ENCODE results near the gene SYCP2L.

Gene SYCP2L

DNA sequence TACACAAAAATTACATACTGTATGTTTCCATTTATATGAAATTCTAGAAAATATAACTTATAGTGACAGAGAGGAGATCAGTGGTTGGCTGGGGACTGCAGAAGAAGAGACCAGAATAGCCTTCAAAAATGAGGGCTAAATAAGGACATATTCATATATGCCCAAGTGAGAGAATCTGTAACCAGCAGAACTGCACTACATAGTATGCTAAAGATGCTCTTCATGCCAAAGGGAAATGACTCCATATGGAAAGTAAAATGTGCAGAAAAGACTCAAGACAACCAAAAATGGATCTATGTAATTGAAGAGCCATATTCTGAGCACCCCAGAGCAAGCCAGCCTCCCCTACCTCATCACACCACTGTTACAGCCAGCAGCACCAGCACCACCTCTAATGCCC is 128.2 kb downstream of the SYCP2L start:
- H3K27me3 ChIP-seq: peaks cover 8% of the 10 kb centered on the region
- H3K4me1 ChIP-seq: no peaks in the 10 kb centered on the region
- TF ChIP-seq CTCF (IDR thresholded peaks at IDR 0.05; ENCODE audit: low read depth, low read length): no peak
- no peak overlapping the region for H3K4me3 ChIP-seq (ENCODE audit: low read depth, low read length)
- no peaks in the 10 kb centered on the region for H3K36me3 ChIP-seq
- no peaks in the 10 kb centered on the region for H3K9me3 ChIP-seq
- DNase-seq: no peak

- H3K27me3 ChIP-seq: peaks cover 8% of the 10 kb centered on the region
- no peaks in the 10 kb centered on the region for H3K4me1 ChIP-seq
- H3K4me3 ChIP-seq (ENCODE audit: low read depth, low read length): no peak overlapping the region
- H3K9me3 ChIP-seq: no peaks in the 10 kb centered on the region
- no peaks in the 10 kb centered on the region for H3K36me3 ChIP-seq
- DNase-seq: no peak
- no peak for TF ChIP-seq CTCF (IDR thresholded peaks at IDR 0.05; ENCODE audit: low read depth, low read length)
Measured at GRCh38 chr6:11016452-11016851, 129.6 kb downstream of the SYCP2L start.

- no peak for DNase-seq
- H3K4me3 ChIP-seq (ENCODE audit: low read depth, low read length): no peak overlapping the region
- no peaks in the 10 kb centered on the region for H3K4me1 ChIP-seq
- H3K9me3 ChIP-seq: no peaks in the 10 kb centered on the region
- TF ChIP-seq CTCF (IDR thresholded peaks at IDR 0.05; ENCODE audit: low read depth, low read length): no peak
- H3K27me3 ChIP-seq: peaks cover 15% of the 10 kb centered on the region
- H3K36me3 ChIP-seq: no peaks in the 10 kb centered on the region
Measured at GRCh38 chr6:11017090-11017489, 130.2 kb downstream of the SYCP2L start.

DNA sequence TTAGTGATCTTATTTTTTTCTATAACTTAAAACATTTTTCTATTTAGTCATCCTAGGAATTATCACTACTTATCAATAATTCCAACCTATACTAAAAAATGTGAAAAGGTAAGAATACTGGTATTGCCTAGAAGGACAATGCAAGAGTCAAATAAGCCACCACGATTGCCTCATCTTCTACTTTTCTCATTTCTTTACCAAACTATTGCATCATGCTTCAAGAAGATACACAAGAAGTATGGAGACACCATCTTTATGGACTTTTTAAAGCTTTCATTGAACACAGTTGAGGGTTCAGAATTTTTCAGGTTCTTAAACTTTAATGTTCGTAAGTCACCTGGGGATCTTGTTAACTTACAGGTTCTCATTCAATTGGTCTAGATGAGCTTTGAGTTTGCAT is 131.4 kb downstream of the SYCP2L start:
- H3K27me3 ChIP-seq: peaks cover 16% of the 10 kb centered on the region
- no peaks in the 10 kb centered on the region for H3K36me3 ChIP-seq
- no peak for TF ChIP-seq CTCF (IDR thresholded peaks at IDR 0.05; ENCODE audit: low read depth, low read length)
- H3K4me1 ChIP-seq: no peaks in the 10 kb centered on the region
- DNase-seq: no peak
- no peaks in the 10 kb centered on the region for H3K9me3 ChIP-seq
- no peak overlapping the region for H3K4me3 ChIP-seq (ENCODE audit: low read depth, low read length)

DNA sequence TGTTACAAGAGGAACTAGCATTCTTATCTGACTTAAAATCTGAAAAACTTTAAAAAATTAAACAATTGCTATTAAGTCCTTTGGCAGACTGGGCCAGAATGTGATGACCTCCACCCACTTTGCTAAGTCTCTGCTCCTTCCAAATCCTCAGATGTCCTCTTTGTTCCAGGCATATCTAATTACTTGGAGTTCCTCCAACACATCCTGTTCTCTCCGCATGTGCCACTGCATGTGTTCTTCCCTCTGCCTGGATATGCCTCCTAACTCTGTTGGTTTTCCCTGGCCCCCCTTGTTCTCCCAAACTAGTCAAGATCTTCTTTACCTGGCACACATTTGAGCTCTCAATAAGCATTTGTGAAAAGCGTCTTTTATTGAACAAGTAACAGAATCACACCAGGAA is 134.2 kb downstream of the SYCP2L start:
- H3K27me3 ChIP-seq: peaks cover 30% of the 10 kb centered on the region
- H3K4me1 ChIP-seq: no peaks in the 10 kb centered on the region
- TF ChIP-seq CTCF (IDR thresholded peaks at IDR 0.05; ENCODE audit: low read depth, low read length): no peak
- H3K36me3 ChIP-seq: no peaks in the 10 kb centered on the region
- H3K9me3 ChIP-seq: no peaks in the 10 kb centered on the region
- no peak for DNase-seq
- no peak overlapping the region for H3K4me3 ChIP-seq (ENCODE audit: low read depth, low read length)

DNA sequence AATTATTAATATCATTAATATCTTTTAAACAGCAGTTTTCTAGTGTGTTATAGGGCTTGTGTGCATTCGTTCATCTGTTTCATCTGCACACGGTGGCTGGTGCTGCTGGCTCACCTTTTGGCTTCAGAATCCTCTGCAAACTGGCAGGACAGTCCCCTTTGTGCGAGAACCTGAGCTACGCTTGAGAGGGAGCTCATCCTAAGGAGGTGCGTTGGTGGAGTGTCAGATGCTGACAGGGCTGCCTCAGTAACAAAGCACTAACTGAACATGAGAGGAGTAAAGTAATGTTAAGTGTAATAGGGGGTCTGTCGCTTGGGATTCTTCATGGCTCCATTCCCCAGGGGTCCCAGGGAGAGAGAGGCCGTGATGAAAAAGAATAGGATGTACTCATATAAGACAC is 134.9 kb downstream of the SYCP2L start:
- DNase-seq: no peak
- Histone ChIP-seq H3K4me3 (ENCODE audit: low read depth, low read length) (no peak overlapping the region), H3K9me3 (no peaks in the 10 kb centered on the region), H3K27me3 (peaks cover 28% of the 10 kb centered on the region), H3K4me1 (no peaks in the 10 kb centered on the region), H3K36me3 (no peaks in the 10 kb centered on the region)
- no peak for TF ChIP-seq CTCF (IDR thresholded peaks at IDR 0.05; ENCODE audit: low read depth, low read length)

Measured in BE2C (cell line).